SJCRH30 (cell line): ENCODE measurements around the gene JAK1. TPM values are rescaled to one million over a fixed set of nuclear protein-coding genes. Genes with fewer than 3 reads are reported as not detected.

Experiments used
- DNase-seq, 2 experiments: peaks; one replicate each; pipeline ENCODE4 v3.0.0-alpha.2; 2015 to 2020
- H3K27ac ChIP-seq: fragments of 250-450 bp; sonication (Bioruptor Pico); 2 replicates; pipeline ENCODE4 v1.5.1; 2020; ENCODE audit warnings: mild to moderate bottlenecking, moderate library complexity
- H3K27me3 ChIP-seq: fragments of 250-450 bp; sonication (Bioruptor Pico); 2 replicates; pipeline ENCODE4 v1.5.1; 2020; ENCODE audit warnings: mild to moderate bottlenecking, moderate library complexity
- H3K36me3 ChIP-seq: fragments of 250-450 bp; sonication (Bioruptor Pico); 2 replicates; pipeline ENCODE4 v1.5.1; 2020; ENCODE audit warnings: mild to moderate bottlenecking, moderate library complexity
- H3K4me1 ChIP-seq: fragments of 250-450 bp; sonication (Bioruptor Pico); 2 replicates; pipeline ENCODE4 v1.5.1; 2020; ENCODE audit warnings: mild to moderate bottlenecking, moderate library complexity
- H3K4me3 ChIP-seq: fragments of 250-450 bp; sonication (Bioruptor Pico); 2 replicates; pipeline ENCODE4 v1.5.1; 2020; ENCODE audit warnings: mild to moderate bottlenecking, moderate library complexity
- H3K9me3 ChIP-seq: fragments of 250-450 bp; sonication (Bioruptor Pico); replicated peaks from 2 replicates; pipeline ENCODE4 v1.5.1; 2020; ENCODE audit warnings: mild to moderate bottlenecking, moderate library complexity
- total RNA-seq: library from RNA; depleted of rRNA; stranded (reverse); fragments of >200 nt; shearing (Covaris generic); gene quantifications from 2 replicates; pipeline ENCODE4 v1.2.3, GENCODE V29; 2014

Gene JAK1
- total RNA-seq, 1 experiment from 2014 or later: 60.5 TPM

GRCh38 chr1:64848136-64848535 is 118.2 kb downstream of the JAK1 start:
- Histone ChIP-seq H3K9me3 (no peaks in the 10 kb centered on the region), H3K4me3 (no peak overlapping the region), H3K27ac (no peak overlapping the region), H3K4me1 (no peaks in the 10 kb centered on the region), H3K36me3 (no peaks in the 10 kb centered on the region), H3K27me3 (no peaks in the 10 kb centered on the region)
- DNase-seq: no peak

- Histone ChIP-seq H3K9me3 (no peaks in the 10 kb centered on the region), H3K27me3 (no peaks in the 10 kb centered on the region), H3K4me3 (no peak overlapping the region), H3K27ac (no peak overlapping the region), H3K4me1 (no peaks in the 10 kb centered on the region), H3K36me3 (no peaks in the 10 kb centered on the region)
- DNase-seq: no peak
Measured at GRCh38 chr1:64847666-64848065, 118.7 kb downstream of the JAK1 start.

GRCh38 chr1:64846573-64847430 is 119.5 kb downstream of the JAK1 start:
- DNase-seq: no peak
- no peaks in the 10 kb centered on the region for H3K36me3 ChIP-seq
- H3K27ac ChIP-seq: no peak overlapping the region
- no peaks in the 10 kb centered on the region for H3K4me1 ChIP-seq
- no peaks in the 10 kb centered on the region for H3K9me3 ChIP-seq
- H3K4me3 ChIP-seq: no peak overlapping the region
- no peaks in the 10 kb centered on the region for H3K27me3 ChIP-seq

- no peak overlapping the region for H3K4me3 ChIP-seq
- no peaks in the 10 kb centered on the region for H3K36me3 ChIP-seq
- H3K27ac ChIP-seq: no peak overlapping the region
- no peaks in the 10 kb centered on the region for H3K27me3 ChIP-seq
- H3K9me3 ChIP-seq: no peaks in the 10 kb centered on the region
- H3K4me1 ChIP-seq: no peaks in the 10 kb centered on the region
- no peak for DNase-seq
Measured at GRCh38 chr1:64845831-64846425, 120.4 kb downstream of the JAK1 start.

GRCh38 chr1:64844609-64845008 is 121.7 kb downstream of the JAK1 start:
- H3K9me3 ChIP-seq: no peaks in the 10 kb centered on the region
- no peaks in the 10 kb centered on the region for H3K4me1 ChIP-seq
- no peaks in the 10 kb centered on the region for H3K27me3 ChIP-seq
- no peak for DNase-seq
- no peak overlapping the region for H3K27ac ChIP-seq
- no peak overlapping the region for H3K4me3 ChIP-seq
- no peaks in the 10 kb centered on the region for H3K36me3 ChIP-seq

- Histone ChIP-seq H3K36me3 (no peaks in the 10 kb centered on the region), H3K27ac (no peak overlapping the region), H3K27me3 (no peaks in the 10 kb centered on the region), H3K9me3 (no peaks in the 10 kb centered on the region), H3K4me1 (no peaks in the 10 kb centered on the region), H3K4me3 (no peak overlapping the region)
- no peak for DNase-seq
Measured at GRCh38 chr1:64844175-64844574, 122.2 kb downstream of the JAK1 start.

GRCh38 chr1:64843675-64844074 is 122.7 kb downstream of the JAK1 start:
- H3K27me3 ChIP-seq: no peaks in the 10 kb centered on the region
- H3K4me1 ChIP-seq: no peaks in the 10 kb centered on the region
- no peak for DNase-seq
- H3K4me3 ChIP-seq: no peak overlapping the region
- H3K9me3 ChIP-seq: no peaks in the 10 kb centered on the region
- H3K36me3 ChIP-seq: no peaks in the 10 kb centered on the region; the same call in 1 of the 2 replicates
- H3K27ac ChIP-seq: no peak overlapping the region

- DNase-seq: no peak
- Histone ChIP-seq H3K4me3 (no peak overlapping the region), H3K9me3 (no peaks in the 10 kb centered on the region), H3K27me3 (no peaks in the 10 kb centered on the region), H3K4me1 (no peaks in the 10 kb centered on the region), H3K27ac (no peak overlapping the region), H3K36me3 (peaks cover 6% of the 10 kb centered on the region)
Measured at GRCh38 chr1:64842224-64842623, 124.1 kb downstream of the JAK1 start.

GRCh38 chr1:64841330-64842065 is 124.9 kb downstream of the JAK1 start:
- no peak for DNase-seq
- Histone ChIP-seq H3K4me3 (no peak overlapping the region), H3K9me3 (no peaks in the 10 kb centered on the region), H3K36me3 (peaks cover 6% of the 10 kb centered on the region), H3K4me1 (no peaks in the 10 kb centered on the region), H3K27me3 (no peaks in the 10 kb centered on the region), H3K27ac (no peak overlapping the region)

- peak in 1 of 2 experiments; percentile 39 for DNase-seq
- Histone ChIP-seq H3K36me3 (peaks cover 9% of the 10 kb centered on the region), H3K27me3 (no peaks in the 10 kb centered on the region), H3K4me1 (no peaks in the 10 kb centered on the region), H3K27ac (no peak overlapping the region), H3K4me3 (no peak overlapping the region), H3K9me3 (no peaks in the 10 kb centered on the region)
Measured at GRCh38 chr1:64839732-64840405, 126.5 kb downstream of the JAK1 start.

- H3K36me3 ChIP-seq: peaks cover 15% of the 10 kb centered on the region
- no peak overlapping the region for H3K27ac ChIP-seq
Measured at GRCh38 chr1:64839261-64839660, 127.1 kb downstream of the JAK1 start.

GRCh38 chr1:64838486-64838885 is 127.9 kb downstream of the JAK1 start:
- peaks cover 22% of the 10 kb centered on the region for H3K36me3 ChIP-seq

More at GRCh38 chr1:64839261-64839660, 127.1 kb downstream of the JAK1 start:
- no peaks in the 10 kb centered on the region for H3K4me1 ChIP-seq
- DNase-seq: no peak
- H3K9me3 ChIP-seq: no peaks in the 10 kb centered on the region
- H3K27me3 ChIP-seq: no peaks in the 10 kb centered on the region
- H3K4me3 ChIP-seq: no peak overlapping the region

GRCh38 chr1:64836802-64837201 is 129.5 kb downstream of the JAK1 start:
- no peak overlapping the region for H3K27ac ChIP-seq
- no peak for DNase-seq
- H3K36me3 ChIP-seq: peaks cover 31% of the 10 kb centered on the region

More at GRCh38 chr1:64838486-64838885, 127.9 kb downstream of the JAK1 start:
- H3K4me1 ChIP-seq: no peaks in the 10 kb centered on the region
- H3K9me3 ChIP-seq: no peaks in the 10 kb centered on the region
- H3K4me3 ChIP-seq: no peak overlapping the region
- H3K27ac ChIP-seq: no peak overlapping the region
- no peaks in the 10 kb centered on the region for H3K27me3 ChIP-seq
- no peak for DNase-seq

GRCh38 chr1:64834734-64835133 is 131.6 kb downstream of the JAK1 start:
- H3K4me1 ChIP-seq: no peaks in the 10 kb centered on the region
- no peak overlapping the region for H3K4me3 ChIP-seq
- no peaks in the 10 kb centered on the region for H3K9me3 ChIP-seq
- no peak for DNase-seq
- no peaks in the 10 kb centered on the region for H3K27me3 ChIP-seq
- H3K36me3 ChIP-seq: peaks cover 34% of the 10 kb centered on the region
- H3K27ac ChIP-seq: no peak overlapping the region

More at GRCh38 chr1:64836802-64837201, 129.5 kb downstream of the JAK1 start:
- Histone ChIP-seq H3K4me3 (no peak overlapping the region), H3K9me3 (no peaks in the 10 kb centered on the region), H3K4me1 (no peaks in the 10 kb centered on the region), H3K27me3 (no peaks in the 10 kb centered on the region)
